Stromal cell of bone marrow (primary cell): ENCODE results near the gene DOCK8.
"Not testable (repeated sequence)": the region's sequence is repeated elsewhere in the genome, so short reads cannot be mapped to it uniquely, and the experiment has no call there.

ENCODE experiments used
- DNase-seq: peaks from one replicate; pipeline ENCODE4 v3.0.0-alpha.2; 2012; ENCODE audit warnings: low read depth

The DOCK8 gene

GRCh38 chr9:365436-365835 is 150.8 kb downstream of the DOCK8 start:
- no peak for DNase-seq

GRCh38 chr9:366620-367019 is 152.0 kb downstream of the DOCK8 start:
- DNase-seq = no peak

- DNase-seq = no peak
Measured at GRCh38 chr9:370086-370485, 155.4 kb downstream of the DOCK8 start.

GRCh38 chr9:371349-371748 is 156.7 kb downstream of the DOCK8 start:
- DNase-seq = no peak

- no peak for DNase-seq
Measured at GRCh38 chr9:372128-372527, 157.5 kb downstream of the DOCK8 start.

GRCh38 chr9:373759-374206 is 159.1 kb downstream of the DOCK8 start:
- DNase-seq = no peak

GRCh38 chr9:374736-375135 is 160.1 kb downstream of the DOCK8 start:
- DNase-seq = no peak

GRCh38 chr9:376115-376514 is 161.4 kb downstream of the DOCK8 start:
- no peak for DNase-seq

- DNase-seq = no peak
Measured at GRCh38 chr9:378263-378662, 163.6 kb downstream of the DOCK8 start.

- DNase-seq = no peak
Measured at GRCh38 chr9:382383-382782, 167.7 kb downstream of the DOCK8 start.

GRCh38 chr9:385818-386398 is 171.2 kb downstream of the DOCK8 start:
- DNase-seq = peak; percentile 33

GRCh38 chr9:389159-389558 is 174.5 kb downstream of the DOCK8 start:
- no peak for DNase-seq

- DNase-seq = no peak
Measured at GRCh38 chr9:389758-390157, 175.1 kb downstream of the DOCK8 start.

- no peak for DNase-seq
Measured at GRCh38 chr9:392077-392804, 177.6 kb downstream of the DOCK8 start.

GRCh38 chr9:394347-395052 is 179.8 kb downstream of the DOCK8 start:
- no peak for DNase-seq

- no peak for DNase-seq
Measured at GRCh38 chr9:396396-396795, 181.7 kb downstream of the DOCK8 start.

GRCh38 chr9:398085-398484 is 183.4 kb downstream of the DOCK8 start:
- no peak for DNase-seq

GRCh38 chr9:401223-401622 is 186.6 kb downstream of the DOCK8 start:
- no peak for DNase-seq

GRCh38 chr9:404234-404633 is 189.6 kb downstream of the DOCK8 start:
- DNase-seq = no peak

GRCh38 chr9:405341-405740 is 190.7 kb downstream of the DOCK8 start:
- DNase-seq = no peak

- no peak for DNase-seq
Measured at GRCh38 chr9:406886-407654, 192.4 kb downstream of the DOCK8 start.

- not testable (repeated sequence) for DNase-seq
Measured at GRCh38 chr9:409655-410054, 195.0 kb downstream of the DOCK8 start.

- DNase-seq = no peak
Measured at GRCh38 chr9:414595-414994, 199.9 kb downstream of the DOCK8 start.
